NT2/D1 (cell line): ENCODE measurements around the gene INHBB.

Experiments used
- DNase-seq: peaks from one replicate; pipeline ENCODE4 v3.0.0-alpha.2; 2011; ENCODE audit warnings: low read depth, low spot score
- H3K27me3 ChIP-seq: 2 replicates; pipeline ENCODE4 v1.6.0; 2011; ENCODE audit warnings: mild to moderate bottlenecking; ENCODE audit not compliant: insufficient read length, insufficient read depth
- H3K36me3 ChIP-seq: 2 replicates; pipeline ENCODE4 v1.6.1; 2011; ENCODE audit warnings: mild to moderate bottlenecking, low read length, mixed read lengths; ENCODE audit not compliant: insufficient read depth, insufficient read length
- H3K4me1 ChIP-seq: 2 replicates; pipeline ENCODE4 v1.5.1; 2011; ENCODE audit not compliant: insufficient read depth, insufficient read length
- H3K4me3 ChIP-seq: 2 replicates; pipeline ENCODE4 v1.5.1; 2011; ENCODE audit warnings: low read depth; ENCODE audit not compliant: insufficient read length
- H3K9ac ChIP-seq: 2 replicates; pipeline ENCODE4 v1.6.0; 2011; ENCODE audit warnings: low read depth; ENCODE audit not compliant: insufficient read length
- H3K9me3 ChIP-seq: 2 replicates; pipeline ENCODE4 v1.5.1; 2011; ENCODE audit warnings: mild to moderate bottlenecking, low read length; ENCODE audit not compliant: insufficient read depth
- SUZ12 ChIP-seq: IDR thresholded peaks from 2 replicates; pipeline ENCODE4 v1.6.1; 2011; ENCODE audit not compliant: insufficient read length, insufficient read depth; ENCODE audit errors: extremely low read depth
- YY1 ChIP-seq: IDR thresholded peaks from 2 replicates; pipeline ENCODE4 v1.6.1; 2011; ENCODE audit not compliant: insufficient read length, insufficient read depth
- ZNF274 ChIP-seq: IDR thresholded peaks from 2 replicates; pipeline ENCODE4 v1.6.1; 2011; ENCODE audit warnings: mild to moderate bottlenecking, low read depth, low read length

The INHBB gene

DNA sequence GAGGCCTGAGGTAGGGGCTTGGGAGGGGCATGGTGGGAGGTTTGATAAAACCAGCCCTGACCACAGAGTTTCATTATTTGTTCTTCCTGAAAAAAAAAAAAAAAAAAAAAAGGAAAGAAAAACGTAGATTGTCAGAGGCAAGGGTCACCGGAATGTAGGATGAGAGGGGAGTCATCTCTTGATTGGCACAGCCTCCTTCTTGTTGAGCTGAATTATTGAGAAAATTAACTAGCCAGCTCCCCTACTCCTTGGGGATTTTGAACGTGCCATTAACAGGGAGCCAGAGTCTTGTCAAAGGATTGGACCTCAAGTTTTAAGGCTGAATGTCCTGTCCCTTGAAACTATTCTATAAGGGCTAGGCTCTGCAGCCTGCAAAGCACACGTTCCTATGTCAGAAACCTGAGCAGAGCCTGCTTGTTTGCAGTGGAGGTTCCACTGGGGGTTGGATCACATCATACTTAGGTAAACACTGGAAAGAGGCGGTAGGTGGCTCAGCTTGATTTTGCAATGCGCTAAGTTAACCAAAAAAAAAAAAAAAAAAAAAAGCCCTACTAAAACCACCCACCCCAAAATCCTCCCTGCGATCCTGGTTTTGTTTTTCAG lies 2.3 kb downstream of the INHBB start:
- no peak overlapping the region for H3K4me3 ChIP-seq
- no peak for DNase-seq
- H3K27me3 ChIP-seq: peaks cover 86% of the 10 kb centered on the region

DNA sequence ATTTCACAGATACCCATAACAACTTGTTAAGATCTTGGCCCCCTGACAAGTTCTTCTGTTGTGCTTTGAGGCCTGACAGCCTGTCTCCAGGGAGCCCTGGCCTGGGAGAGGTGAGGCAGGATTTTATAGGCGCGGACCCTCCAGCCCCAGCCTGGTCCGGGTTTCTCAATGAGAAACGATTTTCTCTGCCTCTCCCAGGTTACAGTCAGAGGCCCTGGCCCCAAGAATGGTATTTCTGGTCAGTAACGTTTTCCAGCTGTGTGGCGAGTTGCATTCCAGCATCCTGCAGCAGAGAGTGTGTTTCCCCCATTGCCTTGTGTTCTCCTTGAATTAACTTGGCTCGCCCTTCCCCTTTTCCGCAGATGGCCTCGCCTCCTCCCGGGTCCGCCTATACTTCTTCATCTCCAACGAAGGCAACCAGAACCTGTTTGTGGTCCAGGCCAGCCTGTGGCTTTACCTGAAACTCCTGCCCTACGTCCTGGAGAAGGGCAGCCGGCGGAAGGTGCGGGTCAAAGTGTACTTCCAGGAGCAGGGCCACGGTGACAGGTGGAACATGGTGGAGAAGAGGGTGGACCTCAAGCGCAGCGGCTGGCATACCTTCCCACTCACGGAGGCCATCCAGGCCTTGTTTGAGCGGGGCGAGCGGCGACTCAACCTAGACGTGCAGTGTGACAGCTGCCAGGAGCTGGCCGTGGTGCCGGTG lies 3.0 kb downstream of the INHBB start:
- no peak for TF ChIP-seq YY1
- TF ChIP-seq ZNF274: no peak
- no peak for TF ChIP-seq SUZ12
- H3K4me3 ChIP-seq: no peak overlapping the region
- H3K4me1 ChIP-seq: peaks cover 22% of the 10 kb centered on the region
- H3K9ac ChIP-seq: no peak overlapping the region
- peaks cover 80% of the 10 kb centered on the region for H3K27me3 ChIP-seq
- DNase-seq: no peak
- no peaks in the 10 kb centered on the region for H3K9me3 ChIP-seq
- H3K36me3 ChIP-seq: no peaks in the 10 kb centered on the region

More for the DNA sequence above, 2.3 kb downstream of the INHBB start:
- TF ChIP-seq ZNF274 (no peak), YY1 (no peak), SUZ12 (no peak)
- Histone ChIP-seq H3K4me1 (peaks cover 25% of the 10 kb centered on the region), H3K36me3 (no peaks in the 10 kb centered on the region), H3K9ac (no peak overlapping the region), H3K9me3 (no peaks in the 10 kb centered on the region)

DNA sequence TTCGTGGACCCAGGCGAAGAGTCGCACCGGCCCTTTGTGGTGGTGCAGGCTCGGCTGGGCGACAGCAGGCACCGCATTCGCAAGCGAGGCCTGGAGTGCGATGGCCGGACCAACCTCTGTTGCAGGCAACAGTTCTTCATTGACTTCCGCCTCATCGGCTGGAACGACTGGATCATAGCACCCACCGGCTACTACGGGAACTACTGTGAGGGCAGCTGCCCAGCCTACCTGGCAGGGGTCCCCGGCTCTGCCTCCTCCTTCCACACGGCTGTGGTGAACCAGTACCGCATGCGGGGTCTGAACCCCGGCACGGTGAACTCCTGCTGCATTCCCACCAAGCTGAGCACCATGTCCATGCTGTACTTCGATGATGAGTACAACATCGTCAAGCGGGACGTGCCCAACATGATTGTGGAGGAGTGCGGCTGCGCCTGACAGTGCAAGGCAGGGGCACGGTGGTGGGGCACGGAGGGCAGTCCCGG lies 3.5 kb downstream of the INHBB start:
- no peaks in the 10 kb centered on the region for H3K9me3 ChIP-seq
- no peak overlapping the region for H3K9ac ChIP-seq
- H3K4me1 ChIP-seq: peaks cover 19% of the 10 kb centered on the region
- H3K36me3 ChIP-seq: no peaks in the 10 kb centered on the region
- TF ChIP-seq YY1 (no peak), SUZ12 (no peak), ZNF274 (no peak)
- peaks cover 74% of the 10 kb centered on the region for H3K27me3 ChIP-seq
- no peak overlapping the region for H3K4me3 ChIP-seq
- no peak for DNase-seq

DNA sequence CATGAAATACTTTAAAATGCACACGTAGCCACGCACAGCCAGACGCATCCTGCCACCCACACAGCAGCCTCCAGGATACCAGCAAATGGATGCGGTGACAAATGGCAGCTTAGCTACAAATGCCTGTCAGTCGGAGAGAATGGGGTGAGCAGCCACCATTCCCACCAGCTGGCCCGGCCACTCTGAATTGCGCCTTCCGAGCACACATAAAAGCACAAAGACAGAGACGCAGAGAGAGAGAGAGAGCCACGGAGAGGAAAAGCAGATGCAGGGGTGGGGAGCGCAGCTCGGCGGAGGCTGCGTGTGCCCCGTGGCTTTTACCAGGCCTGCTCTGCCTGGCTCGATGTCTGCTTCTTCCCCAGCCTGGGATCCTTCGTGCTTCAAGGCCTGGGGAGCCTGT lies 4.1 kb downstream of the INHBB start:
- Histone ChIP-seq H3K9ac (no peak overlapping the region), H3K36me3 (no peaks in the 10 kb centered on the region), H3K4me3 (no peak overlapping the region), H3K4me1 (peaks cover 19% of the 10 kb centered on the region), H3K27me3 (peaks cover 71% of the 10 kb centered on the region), H3K9me3 (no peaks in the 10 kb centered on the region)
- TF ChIP-seq ZNF274 (no peak), SUZ12 (no peak), YY1 (no peak)
- DNase-seq: no peak

DNA sequence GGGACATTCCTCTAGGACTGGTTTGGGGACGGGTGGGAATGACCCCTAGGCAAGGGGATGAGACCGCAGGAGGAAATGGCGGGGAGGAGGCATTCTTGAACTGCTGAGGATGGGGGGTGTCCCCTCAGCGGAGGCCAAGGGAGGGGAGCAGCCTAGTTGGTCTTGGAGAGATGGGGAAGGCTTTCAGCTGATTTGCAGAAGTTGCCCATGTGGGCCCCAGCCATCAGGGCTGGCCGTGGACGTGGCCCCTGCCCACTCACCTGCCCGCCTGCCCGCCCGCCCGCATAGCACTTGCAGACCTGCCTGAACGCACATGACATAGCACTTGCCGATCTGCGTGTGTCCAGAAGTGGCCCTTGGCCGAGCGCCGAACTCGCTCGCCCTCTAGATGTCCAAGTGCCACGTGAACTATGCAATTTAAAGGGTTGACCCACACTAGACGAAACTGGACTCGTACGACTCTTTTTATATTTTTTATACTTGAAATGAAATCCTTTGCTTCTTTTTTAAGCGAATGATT lies 4.9 kb downstream of the INHBB start:
- TF ChIP-seq YY1 (no peak), SUZ12 (no peak), ZNF274 (no peak)
- H3K27me3 ChIP-seq: peaks cover 64% of the 10 kb centered on the region

DNA sequence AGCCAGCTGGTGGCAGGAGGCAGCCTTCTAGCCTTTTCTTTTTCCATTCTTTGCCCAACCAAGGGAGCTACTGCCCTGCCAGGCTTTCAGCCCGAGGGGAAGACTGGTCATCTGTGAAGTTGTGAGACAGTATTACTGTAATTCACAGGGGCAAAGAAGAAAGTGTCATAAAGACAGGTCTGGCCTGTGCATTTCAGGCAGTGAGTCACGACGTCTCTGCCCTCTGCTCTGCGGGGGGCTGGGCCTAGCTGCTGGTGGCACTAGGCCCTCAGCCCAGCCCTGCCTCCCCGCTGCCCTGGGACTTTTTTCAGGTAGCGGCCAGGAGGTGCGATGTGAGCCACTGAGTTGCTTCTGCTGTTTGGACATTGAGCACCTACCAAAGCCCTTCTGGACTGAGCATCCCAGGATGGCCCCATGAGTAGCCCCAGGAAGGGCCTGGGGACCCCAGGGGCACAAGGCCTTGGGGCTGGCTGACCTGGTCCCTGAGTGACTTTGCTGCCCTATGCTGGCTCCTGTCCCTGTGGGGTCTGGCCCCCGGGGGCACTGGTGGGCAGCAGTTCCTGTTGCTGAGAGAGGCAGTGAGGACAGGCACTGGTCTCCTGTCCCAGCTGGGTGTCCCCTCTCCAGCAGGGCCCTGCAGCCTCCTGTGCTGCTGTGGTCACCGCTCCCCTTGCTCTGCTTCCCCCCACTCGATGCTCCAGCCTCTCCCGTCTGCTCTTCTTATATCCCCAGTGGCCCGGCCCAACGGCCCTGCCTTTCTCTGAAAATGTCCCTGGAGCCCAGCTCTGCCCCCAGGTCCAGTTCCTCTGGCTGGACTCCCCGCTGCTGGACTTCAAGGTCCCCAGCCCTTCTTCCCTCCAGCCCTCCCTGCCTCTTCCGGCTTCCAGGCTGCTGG lies 7.0 kb downstream of the INHBB start:
- TF ChIP-seq ZNF274: no peak
- no peak for TF ChIP-seq YY1
- no peak for TF ChIP-seq SUZ12
- Histone ChIP-seq H3K9ac (no peak overlapping the region), H3K36me3 (no peaks in the 10 kb centered on the region), H3K4me3 (no peak overlapping the region), H3K4me1 (peaks cover 18% of the 10 kb centered on the region), H3K27me3 (peaks cover 58% of the 10 kb centered on the region), H3K9me3 (no peaks in the 10 kb centered on the region)
- no peak for DNase-seq

More for the DNA sequence above, 4.9 kb downstream of the INHBB start:
- H3K4me3 ChIP-seq: no peak overlapping the region
- H3K9me3 ChIP-seq: no peaks in the 10 kb centered on the region
- no peak for DNase-seq
- H3K36me3 ChIP-seq: no peaks in the 10 kb centered on the region
- H3K9ac ChIP-seq: no peak overlapping the region
- H3K4me1 ChIP-seq: peaks cover 17% of the 10 kb centered on the region
